ENCODE measurements around the gene GNG12. TPM values are rescaled to one million over a fixed set of nuclear protein-coding genes. Genes with fewer than 3 reads are reported as not detected.

Gene GNG12
- total RNA-seq, 4 donors from 2014 or later = 17.9 to 24.5 (median 22.1) TPM

- no peaks in the 10 kb centered on the region for H3K27me3 ChIP-seq
- in situ Hi-C loops (cut with MboI; ENCODE audit: low sequenced_read_pairs in 4 of 4) (no loop called here), intact Hi-C loops (cut with DNase I; ENCODE audit: low total_unique reads) (no loop called here)
- H3K9me3 ChIP-seq = no peaks in the 10 kb centered on the region
- ATAC-seq = no peak
- peaks cover 0 to 10% of the 10 kb centered on the region in 2 donors for H3K4me1 ChIP-seq
- no peak for DNase-seq
- H3K36me3 ChIP-seq = no peaks in the 10 kb centered on the region
- H3K27ac ChIP-seq = no peak overlapping the region
- TF ChIP-seq, protein P1, sequence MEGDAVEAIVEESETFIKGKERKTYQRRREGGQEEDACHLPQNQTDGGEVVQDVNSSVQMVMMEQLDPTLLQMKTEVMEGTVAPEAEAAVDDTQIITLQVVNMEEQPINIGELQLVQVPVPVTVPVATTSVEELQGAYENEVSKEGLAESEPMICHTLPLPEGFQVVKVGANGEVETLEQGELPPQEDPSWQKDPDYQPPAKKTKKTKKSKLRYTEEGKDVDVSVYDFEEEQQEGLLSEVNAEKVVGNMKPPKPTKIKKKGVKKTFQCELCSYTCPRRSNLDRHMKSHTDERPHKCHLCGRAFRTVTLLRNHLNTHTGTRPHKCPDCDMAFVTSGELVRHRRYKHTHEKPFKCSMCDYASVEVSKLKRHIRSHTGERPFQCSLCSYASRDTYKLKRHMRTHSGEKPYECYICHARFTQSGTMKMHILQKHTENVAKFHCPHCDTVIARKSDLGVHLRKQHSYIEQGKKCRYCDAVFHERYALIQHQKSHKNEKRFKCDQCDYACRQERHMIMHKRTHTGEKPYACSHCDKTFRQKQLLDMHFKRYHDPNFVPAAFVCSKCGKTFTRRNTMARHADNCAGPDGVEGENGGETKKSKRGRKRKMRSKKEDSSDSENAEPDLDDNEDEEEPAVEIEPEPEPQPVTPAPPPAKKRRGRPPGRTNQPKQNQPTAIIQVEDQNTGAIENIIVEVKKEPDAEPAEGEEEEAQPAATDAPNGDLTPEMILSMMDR (IDR thresholded peaks at IDR 0.05 in 4 of 5, conservative IDR thresholded peaks at IDR 0.05 in 1 of 5) = no peak
- TF ChIP-seq POLR2A (IDR thresholded peaks at IDR 0.05) = no peak
- H3K4me3 ChIP-seq = no peak overlapping the region
Measured at GRCh38 chr1:67788238-67788790, 45.0 kb downstream of the GNG12 start.

- Histone ChIP-seq H3K36me3 (no peaks in the 10 kb centered on the region), H3K9me3 (no peaks in the 10 kb centered on the region), H3K27me3 (no peaks in the 10 kb centered on the region), H3K27ac (no peak overlapping the region), H3K4me3 (no peak overlapping the region), H3K4me1 (peaks cover 0 to 8% of the 10 kb centered on the region in 2 donors)
- TF ChIP-seq POLR2A (IDR thresholded peaks at IDR 0.05) = no peak
- TF ChIP-seq, protein P1 (IDR thresholded peaks at IDR 0.05 in 4 of 5, conservative IDR thresholded peaks at IDR 0.05 in 1 of 5) = no peak
- ATAC-seq (no peak), DNase-seq (no peak)
- in situ Hi-C loops (cut with MboI; ENCODE audit: low sequenced_read_pairs in 4 of 4) = no loop called here
- intact Hi-C loops (cut with DNase I; ENCODE audit: low total_unique reads) = no loop called here
Measured at GRCh38 chr1:67787746-67788145, 45.5 kb downstream of the GNG12 start.

- ATAC-seq (no peak), DNase-seq (no peak)
- Histone ChIP-seq H3K4me3 (no peak overlapping the region), H3K4me1 (peaks cover 1 to 3% of the 10 kb centered on the region in 2 donors), H3K9me3 (no peaks in the 10 kb centered on the region), H3K27ac (no peak overlapping the region), H3K36me3 (no peaks in the 10 kb centered on the region), H3K27me3 (no peaks in the 10 kb centered on the region)
- TF ChIP-seq POLR2A (IDR thresholded peaks at IDR 0.05) = no peak
- TF ChIP-seq, protein P1 (IDR thresholded peaks at IDR 0.05 in 4 of 5, conservative IDR thresholded peaks at IDR 0.05 in 1 of 5) = no peak
- in situ Hi-C loops (cut with MboI; ENCODE audit: low sequenced_read_pairs in 4 of 4) (no loop called here), intact Hi-C loops (cut with DNase I; ENCODE audit: low total_unique reads) (no loop called here)
Measured at GRCh38 chr1:67785847-67786753, 47.2 kb downstream of the GNG12 start.

DNA sequence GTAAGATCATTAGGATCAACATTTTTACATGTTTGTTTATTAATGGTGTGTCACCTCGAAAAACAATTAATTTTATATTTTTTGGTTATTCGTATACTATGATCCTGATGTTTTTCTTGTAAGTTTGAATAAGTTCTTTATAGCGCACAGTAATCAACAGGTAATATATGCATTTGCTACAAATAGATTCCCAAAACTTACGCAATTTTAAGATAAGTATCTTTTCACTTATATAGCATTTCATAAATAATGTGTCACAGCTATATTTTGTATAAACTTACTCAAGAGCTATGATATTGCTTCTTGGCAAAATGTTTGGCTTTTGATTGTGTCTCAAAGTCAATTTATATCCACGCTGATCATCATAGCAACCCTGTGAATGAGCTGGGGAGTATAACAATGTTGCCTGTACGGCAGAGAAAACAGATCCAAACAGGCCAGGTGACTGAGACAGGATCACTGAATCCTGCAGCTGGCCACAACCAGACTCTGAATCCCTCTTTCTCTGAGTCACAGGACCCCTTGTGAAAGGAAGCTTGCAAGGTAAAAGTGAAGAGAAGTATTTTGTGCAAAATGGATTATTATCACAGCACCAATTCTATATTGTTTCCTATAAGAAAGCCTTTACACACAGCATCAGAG is 48.6 kb downstream of the GNG12 start:
- no peaks in the 10 kb centered on the region for H3K27me3 ChIP-seq
- ATAC-seq (no peak), DNase-seq (no peak)
- H3K4me3 ChIP-seq = no peak overlapping the region
- H3K4me1 ChIP-seq = peaks cover 6 to 11% of the 10 kb centered on the region in 2 donors
- H3K9me3 ChIP-seq = no peaks in the 10 kb centered on the region
- no peak overlapping the region for H3K27ac ChIP-seq
- TF ChIP-seq POLR2A (IDR thresholded peaks at IDR 0.05) = no peak
- TF ChIP-seq, protein P1 (IDR thresholded peaks at IDR 0.05 in 4 of 5, conservative IDR thresholded peaks at IDR 0.05 in 1 of 5) = no peak
- intact Hi-C loops (cut with DNase I; ENCODE audit: low total_unique reads) = no loop called here
- in situ Hi-C loops (cut with MboI; ENCODE audit: low sequenced_read_pairs in 4 of 4) = no loop called here
- no peaks in the 10 kb centered on the region for H3K36me3 ChIP-seq
